OCI-LY1 (cell line): ENCODE results near the gene KBTBD2.
"Not testable (repeated sequence)": the region's sequence is repeated elsewhere in the genome, so short reads cannot be mapped to it uniquely, and the experiment has no call there.

Source experiments
- H2AFZ ChIP-seq: fragments of 200-600 bp; sonication (generic), shearing (Covaris generic); 2 replicates; pipeline ENCODE4 v1.6.0; 2014; ENCODE audit warnings: antibody characterized with exemption, mild to moderate bottlenecking, low read length
- H3F3A ChIP-seq: fragments of 200-600 bp; sonication (generic), shearing (Covaris generic); 2 replicates; pipeline ENCODE4 v1.6.0; 2014; ENCODE audit warnings: mild to moderate bottlenecking, antibody characterized with exemption, low read length, moderate library complexity; ENCODE audit not compliant: insufficient read depth
- H3K27ac ChIP-seq: fragments of 200-600 bp; sonication (generic); 2 replicates; pipeline ENCODE4 v1.5.1; 2014; ENCODE audit warnings: low read length, mixed run types, mild to moderate bottlenecking, low read depth; ENCODE audit not compliant: poor library complexity, severe bottlenecking
- H3K27me3 ChIP-seq: fragments of 200-600 bp; sonication (generic); 2 replicates; pipeline ENCODE4 v1.6.0; 2014; ENCODE audit warnings: antibody characterized with exemption, mild to moderate bottlenecking, low read length, moderate library complexity; ENCODE audit not compliant: insufficient read depth
- H3K36me3 ChIP-seq: fragments of 200-600 bp; sonication (generic); 2 replicates; pipeline ENCODE4 v1.6.1; 2014; ENCODE audit warnings: mild to moderate bottlenecking, antibody characterized with exemption, low read length, moderate library complexity, mixed read lengths; ENCODE audit not compliant: insufficient read depth
- H3K4me1 ChIP-seq: fragments of 200-600 bp; sonication (generic); 2 replicates; pipeline ENCODE4 v1.5.1; 2014; ENCODE audit warnings: mild to moderate bottlenecking, low read length, moderate library complexity; ENCODE audit not compliant: insufficient read depth, severe bottlenecking
- H3K4me2 ChIP-seq: fragments of 200-600 bp; sonication (generic), shearing (Covaris generic); 2 replicates; pipeline ENCODE4 v1.6.1; 2014; ENCODE audit warnings: low read length
- H3K4me3 ChIP-seq: fragments of 200-600 bp; sonication (generic); 2 replicates; pipeline ENCODE4 v1.5.1; 2014; ENCODE audit warnings: low read length, low read depth, mild to moderate bottlenecking, mixed read lengths; ENCODE audit not compliant: poor library complexity, severe bottlenecking
- H3K79me2 ChIP-seq: fragments of 200-600 bp; shearing (Covaris generic); 2 replicates; pipeline ENCODE4 v1.6.1; 2016; ENCODE audit warnings: mixed run types, low read length, mixed read lengths; ENCODE audit not compliant: insufficient read depth
- H3K9ac ChIP-seq: fragments of 200-600 bp; sonication (generic), shearing (Covaris generic); 2 replicates; pipeline ENCODE4 v1.6.1; 2014; ENCODE audit warnings: mild to moderate bottlenecking, low read length, mixed read lengths
- H3K9me2 ChIP-seq: fragments of 200-600 bp; sonication (generic), shearing (Covaris generic); 2 replicates; pipeline ENCODE4 v1.6.1; 2014; ENCODE audit warnings: low read depth, mild to moderate bottlenecking, low read length, mixed read lengths
- H3K9me3 ChIP-seq: fragments of 200-600 bp; shearing (Covaris generic); 2 replicates; pipeline ENCODE4 v1.6.1; 2014; ENCODE audit warnings: low read length, mixed read lengths
- H4K20me1 ChIP-seq: fragments of 200-600 bp; sonication (generic), shearing (Covaris generic); 2 replicates; pipeline ENCODE4 v1.6.0; 2016; ENCODE audit warnings: mild to moderate bottlenecking, low read length; ENCODE audit not compliant: insufficient read depth
- EZH2 ChIP-seq: fragments of 200-600 bp; sonication (generic), shearing (Covaris generic); IDR thresholded peaks from 2 replicates; pipeline ENCODE4 v1.8.0; 2017; ENCODE audit warnings: borderline replicate concordance, mixed run types, mild to moderate bottlenecking, antibody characterized with exemption, low read length, moderate library complexity, mixed read lengths
- TF ChIP-seq, protein P1 (sequence below): fragments of 200-600 bp; sonication (generic), shearing (Covaris generic); IDR thresholded peaks from 2 replicates; pipeline ENCODE4 v1.5.1; 2017; ENCODE audit warnings: mild to moderate bottlenecking, antibody characterized with exemption, low read length, moderate library complexity, mixed read lengths

The KBTBD2 gene

DNA sequence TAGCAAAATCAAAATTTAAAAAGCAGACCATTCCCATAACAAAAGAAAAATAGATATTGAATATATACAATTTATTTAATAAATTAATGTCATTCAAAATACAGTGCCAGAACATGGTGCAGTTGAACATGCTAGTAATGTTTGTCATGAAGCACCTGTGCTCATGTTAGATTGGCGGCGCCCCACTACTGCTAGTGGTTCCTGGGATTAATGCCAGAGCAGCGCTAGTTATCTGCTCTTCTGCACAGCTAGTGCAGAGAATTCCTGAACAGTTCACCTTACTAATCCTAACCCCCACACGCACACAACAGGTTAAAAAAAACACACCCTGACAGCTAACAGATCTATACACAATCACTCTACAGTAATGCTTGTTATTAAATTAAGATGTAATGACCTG is 23.4 kb downstream of the KBTBD2 start:
- H3K4me2 ChIP-seq: no peak overlapping the region
- no peaks in the 10 kb centered on the region for H3K79me2 ChIP-seq
- no peaks in the 10 kb centered on the region for H3K4me1 ChIP-seq
- H3K27ac ChIP-seq: no peak overlapping the region
- no peak overlapping the region for H3K9ac ChIP-seq
- H3K9me2 ChIP-seq: no peaks in the 10 kb centered on the region
- H3K36me3 ChIP-seq: peaks cover 56% of the 10 kb centered on the region
- no peak overlapping the region for H3K4me3 ChIP-seq
- no peak overlapping the region for H2AFZ ChIP-seq
- TF ChIP-seq, protein P1, sequence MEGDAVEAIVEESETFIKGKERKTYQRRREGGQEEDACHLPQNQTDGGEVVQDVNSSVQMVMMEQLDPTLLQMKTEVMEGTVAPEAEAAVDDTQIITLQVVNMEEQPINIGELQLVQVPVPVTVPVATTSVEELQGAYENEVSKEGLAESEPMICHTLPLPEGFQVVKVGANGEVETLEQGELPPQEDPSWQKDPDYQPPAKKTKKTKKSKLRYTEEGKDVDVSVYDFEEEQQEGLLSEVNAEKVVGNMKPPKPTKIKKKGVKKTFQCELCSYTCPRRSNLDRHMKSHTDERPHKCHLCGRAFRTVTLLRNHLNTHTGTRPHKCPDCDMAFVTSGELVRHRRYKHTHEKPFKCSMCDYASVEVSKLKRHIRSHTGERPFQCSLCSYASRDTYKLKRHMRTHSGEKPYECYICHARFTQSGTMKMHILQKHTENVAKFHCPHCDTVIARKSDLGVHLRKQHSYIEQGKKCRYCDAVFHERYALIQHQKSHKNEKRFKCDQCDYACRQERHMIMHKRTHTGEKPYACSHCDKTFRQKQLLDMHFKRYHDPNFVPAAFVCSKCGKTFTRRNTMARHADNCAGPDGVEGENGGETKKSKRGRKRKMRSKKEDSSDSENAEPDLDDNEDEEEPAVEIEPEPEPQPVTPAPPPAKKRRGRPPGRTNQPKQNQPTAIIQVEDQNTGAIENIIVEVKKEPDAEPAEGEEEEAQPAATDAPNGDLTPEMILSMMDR: no peak
- no peaks in the 10 kb centered on the region for H3K9me3 ChIP-seq
- no peaks in the 10 kb centered on the region for H3K27me3 ChIP-seq
- no peaks in the 10 kb centered on the region for H3F3A ChIP-seq
- no peaks in the 10 kb centered on the region for H4K20me1 ChIP-seq

DNA sequence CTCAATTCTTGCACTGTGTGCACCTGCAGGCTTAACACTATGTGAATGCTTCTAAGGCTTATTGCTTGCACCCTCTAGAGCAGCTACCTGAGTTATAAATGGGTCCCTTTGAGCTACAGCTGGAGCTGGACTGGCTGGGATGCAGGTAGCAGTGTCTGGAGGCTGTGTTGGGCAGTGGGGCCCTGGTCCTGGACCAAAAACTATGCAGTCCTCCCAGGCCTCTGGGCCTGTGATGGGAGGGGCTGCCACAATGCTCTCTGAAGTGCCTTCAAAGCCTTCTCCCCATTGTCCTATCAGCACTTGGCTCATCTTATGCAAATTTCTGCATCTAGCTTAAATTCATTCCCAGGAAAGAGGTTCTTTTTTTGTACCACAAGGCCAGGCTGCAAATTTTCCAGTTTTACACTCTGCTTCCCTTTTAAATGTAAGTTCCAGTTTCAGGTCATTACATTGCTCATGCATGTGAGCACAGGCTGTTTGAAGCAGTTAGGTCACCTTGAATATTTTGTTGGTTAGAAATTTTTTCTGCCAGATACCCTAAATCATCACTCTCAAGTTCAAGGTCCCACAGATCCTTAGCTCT is 26.0 kb downstream of the KBTBD2 start:
- no peaks in the 10 kb centered on the region for H4K20me1 ChIP-seq
- H3K9ac ChIP-seq: no peak overlapping the region
- H3K27me3 ChIP-seq: no peaks in the 10 kb centered on the region
- H2AFZ ChIP-seq: no peak overlapping the region
- TF ChIP-seq, protein P1: no peak
- TF ChIP-seq EZH2: no peak
- H3K4me1 ChIP-seq: no peaks in the 10 kb centered on the region
- no peaks in the 10 kb centered on the region for H3F3A ChIP-seq
- H3K9me2 ChIP-seq: no peaks in the 10 kb centered on the region
- H3K4me2 ChIP-seq: no peak overlapping the region
- H3K27ac ChIP-seq: no peak overlapping the region
- no peaks in the 10 kb centered on the region for H3K9me3 ChIP-seq
- H3K36me3 ChIP-seq: peaks cover 30% of the 10 kb centered on the region
- no peak overlapping the region for H3K4me3 ChIP-seq
- H3K79me2 ChIP-seq: no peaks in the 10 kb centered on the region

DNA sequence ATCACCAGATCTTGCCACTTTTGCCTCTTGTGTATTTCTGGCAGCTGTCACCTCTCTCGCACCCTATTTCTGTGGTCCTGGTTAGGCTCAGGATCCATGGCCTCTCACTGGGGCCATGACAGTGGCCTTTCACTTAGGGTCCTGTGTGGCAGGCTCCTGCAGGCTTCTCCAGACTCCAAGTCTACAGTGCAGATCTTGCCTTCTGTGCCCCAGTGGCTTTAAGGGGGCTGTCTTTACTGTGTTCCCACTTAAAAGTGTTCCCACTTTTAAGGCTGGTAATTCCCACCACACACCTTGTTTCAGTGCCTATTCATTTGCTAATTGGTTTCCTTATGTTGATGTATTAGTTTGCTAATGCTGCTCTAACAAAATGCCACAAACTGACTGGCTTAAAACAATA is 27.7 kb downstream of the KBTBD2 start:
- not testable (repeated sequence) for H3F3A ChIP-seq, H2AFZ ChIP-seq, H3K4me3 ChIP-seq, H3K9me3 ChIP-seq, H3K27me3 ChIP-seq, H3K4me2 ChIP-seq, H3K9me2 ChIP-seq, H4K20me1 ChIP-seq, H3K79me2 ChIP-seq, H3K9ac ChIP-seq, H3K4me1 ChIP-seq, H3K27ac ChIP-seq
- peaks cover 13% of the 10 kb centered on the region for H3K36me3 ChIP-seq

DNA sequence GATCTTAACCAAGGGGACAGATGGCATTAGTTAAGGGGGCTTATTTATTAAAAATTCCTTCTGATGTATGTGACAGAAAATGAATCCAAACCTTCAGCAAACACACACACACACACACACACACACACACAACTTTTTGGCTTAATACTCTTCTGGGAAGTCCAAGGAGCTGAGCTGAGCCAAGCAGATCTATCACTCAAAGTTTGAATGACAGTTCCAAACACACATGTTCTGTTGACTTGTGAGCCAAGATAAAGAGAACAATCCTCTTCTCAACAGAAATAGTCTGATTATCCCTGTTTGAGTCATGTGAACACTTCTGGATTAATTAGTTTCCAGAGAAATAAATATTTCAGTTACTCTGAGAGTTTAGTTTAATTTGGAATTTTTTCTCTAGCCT is 31.5 kb downstream of the KBTBD2 start:
- Histone ChIP-seq H3K36me3 (no peaks in the 10 kb centered on the region), H3K4me3 (no peak overlapping the region), H4K20me1 (no peaks in the 10 kb centered on the region), H3F3A (no peaks in the 10 kb centered on the region), H2AFZ (no peak overlapping the region), H3K9me3 (no peaks in the 10 kb centered on the region), H3K4me2 (no peak overlapping the region), H3K79me2 (no peaks in the 10 kb centered on the region), H3K9me2 (no peaks in the 10 kb centered on the region), H3K9ac (no peak overlapping the region), H3K4me1 (no peaks in the 10 kb centered on the region), H3K27me3 (no peaks in the 10 kb centered on the region), H3K27ac (no peak overlapping the region)
- TF ChIP-seq, protein P1: no peak
- TF ChIP-seq EZH2: no peak
